WTC11 (cell line): ENCODE measurements around the gene PSEN1.

Experiments used
- NR1H2 ChIP-seq: sonication (generic); formaldehyde crosslinking; IDR thresholded peaks from 2 replicates; pipeline ENCODE4 v1.9.0; 2021; ENCODE audit warnings: mild to moderate bottlenecking, moderate library complexity, missing genetic modification reagents
- TCF7 ChIP-seq: sonication (generic); formaldehyde crosslinking; IDR thresholded peaks from 2 replicates; pipeline ENCODE4 v1.8.0; 2022; ENCODE audit warnings: mild to moderate bottlenecking, low read depth, missing genetic modification reagents, moderate library complexity
- TF ChIP-seq, protein P1 (sequence below): sonication (generic); formaldehyde crosslinking; IDR thresholded peaks from 2 replicates; pipeline ENCODE4 v1.8.1; 2022; ENCODE audit warnings: mild to moderate bottlenecking, missing genetic modification reagents, moderate library complexity, borderline replicate concordance

DNA sequence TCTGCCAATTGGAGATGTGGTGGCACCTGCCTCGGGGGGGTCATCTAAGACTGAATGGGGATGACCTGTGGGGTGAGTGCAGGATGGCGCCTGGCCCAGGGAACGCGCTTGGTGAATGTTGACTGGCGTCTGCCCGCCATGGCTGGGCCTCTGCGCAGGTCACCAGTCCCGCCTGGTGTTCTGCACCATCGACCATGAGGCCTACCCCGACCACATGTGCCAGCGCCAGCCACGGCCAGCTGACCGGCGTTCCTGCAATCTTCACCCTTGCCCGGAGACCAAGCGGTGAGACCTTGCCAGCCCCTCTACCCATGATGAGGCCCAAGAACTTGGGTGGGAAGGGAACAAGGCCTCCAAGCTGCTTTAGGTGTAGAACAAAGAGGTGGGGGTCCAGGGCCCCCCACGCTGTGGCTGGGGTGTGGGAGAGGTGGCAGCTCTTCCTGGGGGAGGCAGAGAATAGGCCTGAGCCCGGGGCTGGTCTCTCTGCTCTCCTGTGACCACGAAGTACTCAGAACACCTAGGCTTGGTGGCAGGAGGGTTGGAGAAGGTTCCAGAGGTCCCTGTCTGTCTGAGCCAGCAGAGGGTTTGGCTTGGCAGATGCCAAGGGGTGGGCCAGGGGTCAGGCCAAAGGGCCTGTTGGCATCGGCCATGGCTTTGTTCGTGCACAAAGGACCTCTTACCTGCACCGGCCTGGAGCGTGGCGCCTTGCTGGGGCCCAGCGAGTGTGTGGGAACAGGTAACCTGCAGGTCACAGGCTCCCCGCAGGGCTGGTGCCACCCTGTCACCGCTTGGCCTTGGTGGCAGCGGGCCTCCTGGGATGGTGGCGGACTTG is 116.4 kb downstream of the PSEN1 start:
- TF ChIP-seq NR1H2 (no peak), TCF7 (no peak)
- TF ChIP-seq, protein P1, sequence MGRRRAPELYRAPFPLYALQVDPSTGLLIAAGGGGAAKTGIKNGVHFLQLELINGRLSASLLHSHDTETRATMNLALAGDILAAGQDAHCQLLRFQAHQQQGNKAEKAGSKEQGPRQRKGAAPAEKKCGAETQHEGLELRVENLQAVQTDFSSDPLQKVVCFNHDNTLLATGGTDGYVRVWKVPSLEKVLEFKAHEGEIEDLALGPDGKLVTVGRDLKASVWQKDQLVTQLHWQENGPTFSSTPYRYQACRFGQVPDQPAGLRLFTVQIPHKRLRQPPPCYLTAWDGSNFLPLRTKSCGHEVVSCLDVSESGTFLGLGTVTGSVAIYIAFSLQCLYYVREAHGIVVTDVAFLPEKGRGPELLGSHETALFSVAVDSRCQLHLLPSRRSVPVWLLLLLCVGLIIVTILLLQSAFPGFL (CRISPR knock-in tag) = no peak
